Stimulated activated memory B cell treated with anti-CD40 and anti-IgM and Interleukin-4, amounts not matched to agents 10 μg/mL and 1 μg/mL and 100 μg/mL, for 72 hours (primary cell): ENCODE results near the gene RGL1.
"Not testable (repeated sequence)": the region's sequence is repeated elsewhere in the genome, so short reads cannot be mapped to it uniquely, and the experiment has no call there.

Experiments used
- ATAC-seq: fragments of 150-1000 bp; cut with Tn5 transposase; 2 replicates; pipeline ENCODE4 v1.10.0; 2021
- H3K27ac Mint-ChIP-seq: one replicate; pipeline ENCODE4 v1.8.0; 2022; ENCODE audit warnings: mild to moderate bottlenecking, mixed read lengths
- H3K27me3 Mint-ChIP-seq: one replicate; pipeline ENCODE4 v1.8.0; 2022; ENCODE audit warnings: mixed read lengths
- H3K36me3 Mint-ChIP-seq: one replicate; pipeline ENCODE4 v1.8.0; 2022; ENCODE audit warnings: mixed read lengths
- H3K4me1 Mint-ChIP-seq: one replicate; pipeline ENCODE4 v1.8.0; 2022; ENCODE audit warnings: mixed read lengths
- H3K4me3 Mint-ChIP-seq: one replicate; pipeline ENCODE4 v1.8.0; 2022; ENCODE audit warnings: mild to moderate bottlenecking, moderate library complexity, mixed read lengths
- H3K9me3 Mint-ChIP-seq: one replicate; pipeline ENCODE4 v1.8.0; 2022; ENCODE audit warnings: mixed read lengths

The RGL1 gene

GRCh38 chr1:183804916-183805841, at the start of gene RGL1:
RGL1 (plus strand) TSS chr1:183805120; CDS start chr1:183805298, 178 bp downstream.
- Mint-ChIP-seq H3K27ac (peak within 1 kb of the TSS; percentile 51), H3K9me3 (peaks cover 22% of the 10 kb centered on the region), H3K27me3 (peaks cover 54% of the 10 kb centered on the region), H3K4me1 (peaks cover 17% of the 10 kb centered on the region), H3K4me3 (peak within 1 kb of the TSS; percentile 83), H3K36me3 (peaks cover 18% of the 10 kb centered on the region)
- ATAC-seq: peak; percentile 62

DNA sequence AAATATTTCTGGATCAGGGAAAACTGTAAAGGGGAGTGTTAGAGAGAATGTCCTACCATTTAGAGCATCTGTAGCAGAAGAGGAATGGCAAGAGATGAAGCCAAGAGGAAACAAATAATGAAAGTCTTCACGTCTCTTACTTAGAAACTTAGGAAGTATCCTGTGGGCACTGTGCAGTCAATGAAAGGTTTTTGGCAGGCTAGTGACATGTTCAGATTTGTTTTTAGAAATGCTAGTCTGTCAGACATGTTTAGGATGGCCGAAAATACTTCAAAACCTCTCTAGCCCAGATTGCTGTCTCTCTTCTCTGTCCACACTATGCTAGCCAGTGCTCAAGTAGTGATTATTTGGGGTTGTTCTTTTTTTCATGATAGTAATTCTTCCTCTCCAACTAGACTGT, 48.6 kb upstream of the RGL1 start:
- H3K4me3 Mint-ChIP-seq: no peak overlapping the region
- no peak for ATAC-seq

DNA sequence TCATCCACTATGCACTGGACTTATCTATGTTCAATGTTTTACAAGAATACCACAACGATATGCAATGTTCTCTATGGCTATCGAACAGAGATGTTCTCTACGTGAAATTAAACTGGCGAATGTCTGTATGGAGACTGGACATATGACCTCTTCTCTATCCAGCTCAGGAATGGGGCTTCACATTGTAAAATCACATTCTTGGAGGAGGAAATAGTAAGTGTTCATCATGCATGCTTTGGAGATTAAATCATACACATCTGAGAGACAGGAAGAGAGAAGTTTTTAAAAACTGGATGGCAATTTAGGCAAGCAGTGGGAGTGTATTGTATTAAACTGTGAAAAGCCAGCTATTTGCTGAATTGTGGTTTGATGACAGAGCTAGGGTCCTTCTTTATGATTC, 47.9 kb upstream of the RGL1 start:
- ATAC-seq: no peak

More for the DNA sequence above, 48.6 kb upstream of the RGL1 start:
- H3K27me3 Mint-ChIP-seq: peaks cover 17% of the 10 kb centered on the region
- no peaks in the 10 kb centered on the region for H3K4me1 Mint-ChIP-seq
- peaks cover 6% of the 10 kb centered on the region for H3K9me3 Mint-ChIP-seq
- H3K36me3 Mint-ChIP-seq: peaks cover 17% of the 10 kb centered on the region
- no peak overlapping the region for H3K27ac Mint-ChIP-seq

GRCh38 chr1:183758913-183759312, 46.0 kb upstream of the RGL1 start:
- no peak overlapping the region for H3K4me3 Mint-ChIP-seq
- ATAC-seq: no peak

More for the DNA sequence above, 47.9 kb upstream of the RGL1 start:
- Mint-ChIP-seq H3K36me3 (peaks cover 13% of the 10 kb centered on the region), H3K27ac (no peak overlapping the region), H3K27me3 (peaks cover 14% of the 10 kb centered on the region), H3K4me1 (no peaks in the 10 kb centered on the region), H3K9me3 (peaks cover 9% of the 10 kb centered on the region), H3K4me3 (no peak overlapping the region)

GRCh38 chr1:183760661-183761060, 44.3 kb upstream of the RGL1 start:
- Mint-ChIP-seq H3K27me3 (no peaks in the 10 kb centered on the region), H3K4me1 (no peaks in the 10 kb centered on the region), H3K27ac (no peak overlapping the region), H3K4me3 (no peak overlapping the region), H3K36me3 (no peaks in the 10 kb centered on the region), H3K9me3 (peaks cover 14% of the 10 kb centered on the region)
- no peak for ATAC-seq

More at GRCh38 chr1:183758913-183759312, 46.0 kb upstream of the RGL1 start:
- Mint-ChIP-seq H3K27me3 (no peaks in the 10 kb centered on the region), H3K36me3 (no peaks in the 10 kb centered on the region), H3K4me1 (no peaks in the 10 kb centered on the region), H3K27ac (no peak overlapping the region), H3K9me3 (peaks cover 7% of the 10 kb centered on the region)

DNA sequence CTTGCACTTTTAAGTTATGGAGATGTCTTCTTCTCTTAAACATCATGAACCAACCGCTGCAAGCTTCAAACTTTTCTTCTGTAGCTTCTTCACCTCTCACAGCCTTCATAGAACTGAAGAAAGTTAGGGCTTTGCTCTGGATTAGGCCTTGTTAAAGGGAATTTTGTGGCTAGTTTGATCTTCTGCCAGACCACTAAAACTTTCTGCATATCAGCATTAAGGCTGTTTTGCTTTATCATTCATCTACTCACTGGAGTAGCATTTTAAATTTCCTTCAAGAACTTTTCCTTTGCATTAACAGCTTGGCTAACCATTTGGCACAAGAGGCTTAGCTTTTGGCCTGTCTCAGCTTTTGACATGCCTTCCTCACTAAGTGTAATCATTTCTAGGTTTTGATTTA, 43.0 kb upstream of the RGL1 start:
- no peaks in the 10 kb centered on the region for H3K36me3 Mint-ChIP-seq
- H3K4me3 Mint-ChIP-seq: no peak overlapping the region
- H3K4me1 Mint-ChIP-seq: no peaks in the 10 kb centered on the region

GRCh38 chr1:183762856-183763255, 42.1 kb upstream of the RGL1 start:
- H3K27ac Mint-ChIP-seq, H3K27me3 Mint-ChIP-seq, H3K4me3 Mint-ChIP-seq, H3K4me1 Mint-ChIP-seq, ATAC-seq, H3K36me3 Mint-ChIP-seq: not testable (repeated sequence)
- peaks cover 14% of the 10 kb centered on the region for H3K9me3 Mint-ChIP-seq

More for the DNA sequence above, 43.0 kb upstream of the RGL1 start:
- peaks cover 14% of the 10 kb centered on the region for H3K9me3 Mint-ChIP-seq
- no peak overlapping the region for H3K27ac Mint-ChIP-seq
- no peaks in the 10 kb centered on the region for H3K27me3 Mint-ChIP-seq
- no peak for ATAC-seq

DNA sequence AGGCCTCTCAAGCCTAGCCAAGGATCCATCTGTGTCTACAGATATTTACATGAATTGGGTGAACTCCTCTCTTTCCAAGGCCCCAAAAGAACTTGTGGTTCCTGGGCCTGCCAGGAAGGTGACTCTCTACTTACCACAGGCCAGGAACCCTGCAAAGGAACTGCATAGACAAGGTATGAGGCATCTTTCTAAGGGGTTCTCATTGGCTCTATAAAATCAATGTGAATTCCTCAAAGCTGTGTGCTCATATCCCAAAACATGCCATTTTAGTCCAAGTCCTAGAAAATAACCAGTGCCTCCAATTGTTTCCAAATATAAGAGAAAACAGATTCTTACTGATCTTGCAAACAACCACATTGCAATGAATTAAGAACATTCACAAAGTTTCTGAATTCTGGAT, 39.9 kb upstream of the RGL1 start:
- Mint-ChIP-seq H3K27me3 (no peaks in the 10 kb centered on the region), H3K36me3 (peaks cover 2% of the 10 kb centered on the region), H3K4me1 (peaks cover 2% of the 10 kb centered on the region)

DNA sequence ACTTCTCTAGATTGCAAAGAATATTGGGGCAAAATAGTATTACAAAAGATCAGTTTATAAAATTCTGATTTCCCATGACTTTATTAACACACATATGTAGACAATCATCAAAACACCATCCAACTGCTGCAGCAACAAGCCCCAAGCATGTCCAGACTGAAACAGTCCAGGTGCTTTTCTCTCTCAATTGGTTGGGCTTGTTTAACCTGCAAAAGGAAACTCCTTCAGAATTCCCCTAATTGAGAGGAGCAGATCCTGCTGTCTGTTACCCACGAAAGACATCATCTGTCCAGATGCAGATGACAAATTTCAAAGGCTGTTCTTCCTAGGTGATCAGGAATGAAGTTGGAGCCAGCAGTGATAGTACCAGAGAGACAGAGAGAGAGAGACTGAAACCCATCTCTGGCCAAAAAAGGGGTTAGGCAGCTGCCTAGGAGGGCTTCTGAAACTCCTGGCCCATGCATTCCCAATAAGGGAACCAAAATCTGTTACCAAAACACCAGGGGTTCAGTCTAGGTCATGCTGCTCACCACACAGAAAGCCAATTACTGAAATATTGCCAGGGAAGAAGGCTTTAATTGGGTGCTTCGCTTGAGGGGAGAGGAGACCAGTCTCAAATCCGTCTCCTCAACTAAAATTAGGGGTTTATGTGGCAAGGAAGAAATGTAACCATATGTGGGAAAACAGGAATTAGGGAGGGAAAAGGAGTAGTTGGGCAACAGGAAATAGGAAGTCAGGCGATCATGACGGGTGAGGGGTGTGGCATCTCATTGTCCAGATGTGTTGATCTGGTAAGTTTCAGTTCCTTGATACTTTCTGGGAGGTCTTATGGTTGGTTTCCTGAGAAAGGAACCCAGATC, 34.7 kb upstream of the RGL1 start:
- ATAC-seq: peak; percentile 56
- H3K27me3 Mint-ChIP-seq: peaks cover 15% of the 10 kb centered on the region
- H3K4me1 Mint-ChIP-seq: peaks cover 10% of the 10 kb centered on the region
- peaks cover 16% of the 10 kb centered on the region for H3K9me3 Mint-ChIP-seq
- H3K36me3 Mint-ChIP-seq: peaks cover 25% of the 10 kb centered on the region
- H3K4me3 Mint-ChIP-seq: no peak overlapping the region
- peak overlapping the region; percentile 13 for H3K27ac Mint-ChIP-seq

More for the DNA sequence above, 39.9 kb upstream of the RGL1 start:
- Mint-ChIP-seq H3K4me3 (no peak overlapping the region), H3K9me3 (peaks cover 15% of the 10 kb centered on the region), H3K27ac (no peak overlapping the region)
- ATAC-seq: no peak

GRCh38 chr1:183770816-183771128, 34.1 kb upstream of the RGL1 start:
- peaks cover 25% of the 10 kb centered on the region for H3K36me3 Mint-ChIP-seq

GRCh38 chr1:183773482-183774274, 31.2 kb upstream of the RGL1 start:
- peaks cover 21% of the 10 kb centered on the region for H3K27me3 Mint-ChIP-seq
- peaks cover 18% of the 10 kb centered on the region for H3K9me3 Mint-ChIP-seq
- peaks cover 25% of the 10 kb centered on the region for H3K36me3 Mint-ChIP-seq
- ATAC-seq: no peak
- H3K4me1 Mint-ChIP-seq: peaks cover 10% of the 10 kb centered on the region
- no peak overlapping the region for H3K27ac Mint-ChIP-seq
- H3K4me3 Mint-ChIP-seq: no peak overlapping the region

More at GRCh38 chr1:183770816-183771128, 34.1 kb upstream of the RGL1 start:
- H3K4me1 Mint-ChIP-seq: peaks cover 10% of the 10 kb centered on the region
- H3K9me3 Mint-ChIP-seq: peaks cover 18% of the 10 kb centered on the region
- peak overlapping the region; percentile 13 for H3K27ac Mint-ChIP-seq
- no peak overlapping the region for H3K4me3 Mint-ChIP-seq
- H3K27me3 Mint-ChIP-seq: peaks cover 15% of the 10 kb centered on the region
- peak; percentile 71 for ATAC-seq

- Mint-ChIP-seq H3K4me1 (peaks cover 9% of the 10 kb centered on the region), H3K36me3 (peaks cover 24% of the 10 kb centered on the region), H3K9me3 (peaks cover 18% of the 10 kb centered on the region), H3K27me3 (peaks cover 32% of the 10 kb centered on the region), H3K4me3 (no peak overlapping the region), H3K27ac (no peak overlapping the region)
- ATAC-seq: no peak
These were observed 30.0 kb upstream of the RGL1 start for GRCh38 chr1:183774938-183775337.

GRCh38 chr1:183776731-183777130, 28.2 kb upstream of the RGL1 start:
- peaks cover 11% of the 10 kb centered on the region for H3K9me3 Mint-ChIP-seq
- H3K27ac Mint-ChIP-seq: no peak overlapping the region
- peaks cover 32% of the 10 kb centered on the region for H3K27me3 Mint-ChIP-seq
- H3K36me3 Mint-ChIP-seq: peaks cover 16% of the 10 kb centered on the region
- no peaks in the 10 kb centered on the region for H3K4me1 Mint-ChIP-seq
- H3K4me3 Mint-ChIP-seq: no peak overlapping the region
- ATAC-seq: no peak

- H3K27me3 Mint-ChIP-seq: peaks cover 32% of the 10 kb centered on the region
These were observed 27.6 kb upstream of the RGL1 start for GRCh38 chr1:183777328-183777727.

DNA sequence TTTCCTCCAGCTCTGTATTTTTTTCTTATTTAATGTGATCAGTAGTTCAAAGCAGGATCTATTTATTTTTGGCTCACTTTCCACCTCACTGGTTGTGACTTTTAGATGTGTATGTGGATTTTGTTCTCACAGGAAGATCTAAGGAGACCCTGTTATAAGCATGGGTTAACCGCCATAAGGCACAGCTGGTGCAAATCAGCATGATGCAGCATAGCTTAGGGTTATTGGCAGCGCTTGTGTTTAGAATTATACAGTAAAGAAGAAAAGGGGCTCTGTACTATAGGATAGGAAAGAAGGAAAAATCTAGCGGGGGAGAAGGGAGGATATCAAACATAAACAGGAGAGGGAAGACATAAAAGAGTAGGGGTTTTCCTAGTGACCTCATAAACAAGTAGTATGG, 26.9 kb upstream of the RGL1 start:
- Mint-ChIP-seq H3K27ac (no peak overlapping the region), H3K36me3 (peaks cover 9% of the 10 kb centered on the region), H3K27me3 (peaks cover 32% of the 10 kb centered on the region), H3K4me1 (no peaks in the 10 kb centered on the region), H3K9me3 (peaks cover 8% of the 10 kb centered on the region), H3K4me3 (no peak overlapping the region)
- ATAC-seq: no peak

More at GRCh38 chr1:183777328-183777727, 27.6 kb upstream of the RGL1 start:
- Mint-ChIP-seq H3K36me3 (peaks cover 14% of the 10 kb centered on the region), H3K4me1 (no peaks in the 10 kb centered on the region), H3K9me3 (peaks cover 11% of the 10 kb centered on the region), H3K4me3 (no peak overlapping the region), H3K27ac (no peak overlapping the region)
- no peak for ATAC-seq
